Muscle layer of duodenum (tissue), 2 donors: ENCODE results near the gene PDE4B.

Experiments
- H3K27ac ChIP-seq: one replicate; pipeline ENCODE4 v1.7.0; 2013; ENCODE audit warnings: mild to moderate bottlenecking, low read length
- H3K27me3 ChIP-seq: one replicate; pipeline ENCODE4 v1.7.0; 2013; ENCODE audit warnings: low read depth, mild to moderate bottlenecking, control low read depth, low read length
- H3K36me3 ChIP-seq, 2 donors: one replicate each; pipeline ENCODE4 v1.7.0; 2013; ENCODE audit warnings: low read length in 2 of 2, control low read depth in 1 of 2, mild to moderate bottlenecking in 1 of 2; ENCODE audit not compliant: insufficient read depth in 2 of 2, control insufficient read depth in 1 of 2
- H3K4me1 ChIP-seq, 2 donors: one replicate each; pipeline ENCODE4 v1.7.0; 2013; ENCODE audit warnings: low read length in 2 of 2, mild to moderate bottlenecking in 2 of 2, control low read depth in 1 of 2, moderate library complexity in 1 of 2; ENCODE audit not compliant: insufficient read depth in 2 of 2, control insufficient read depth in 1 of 2
- H3K4me3 ChIP-seq, 2 donors: one replicate each; pipeline ENCODE4 v1.7.0; 2013; ENCODE audit warnings: low read length in 2 of 2, low read depth in 1 of 2, mild to moderate bottlenecking in 1 of 2
- H3K9me3 ChIP-seq, 2 donors: one replicate each; pipeline ENCODE4 v1.7.0; 2013; ENCODE audit warnings: low read length in 2 of 2, control low read depth in 1 of 2, mild to moderate bottlenecking in 1 of 2; ENCODE audit not compliant: control insufficient read depth in 1 of 2
- donor health status: healthy.

Gene PDE4B

GRCh38 chr1:65814752-65815151 is 22.1 kb downstream of the PDE4B start:
- H3K36me3 ChIP-seq: no peaks in the 10 kb centered on the region
- no peak overlapping the region for H3K4me3 ChIP-seq
- no peak overlapping the region for H3K27ac ChIP-seq
- peaks cover 0 to 8% of the 10 kb centered on the region in 2 donors for H3K4me1 ChIP-seq
- no peaks in the 10 kb centered on the region for H3K9me3 ChIP-seq
- H3K27me3 ChIP-seq: no peaks in the 10 kb centered on the region

- Histone ChIP-seq H3K4me1 (no peaks in the 10 kb centered on the region), H3K27me3 (no peaks in the 10 kb centered on the region), H3K4me3 (no peak overlapping the region), H3K9me3 (no peaks in the 10 kb centered on the region), H3K36me3 (no peaks in the 10 kb centered on the region), H3K27ac (no peak overlapping the region)
Measured at GRCh38 chr1:65817891-65818290, 25.2 kb downstream of the PDE4B start.

GRCh38 chr1:65818966-65819365 is 26.3 kb downstream of the PDE4B start:
- Histone ChIP-seq H3K27me3 (no peaks in the 10 kb centered on the region), H3K4me3 (no peak overlapping the region), H3K27ac (no peak overlapping the region), H3K4me1 (no peaks in the 10 kb centered on the region), H3K9me3 (no peaks in the 10 kb centered on the region), H3K36me3 (no peaks in the 10 kb centered on the region)

GRCh38 chr1:65820983-65821382 is 28.3 kb downstream of the PDE4B start:
- Histone ChIP-seq H3K36me3 (no peaks in the 10 kb centered on the region), H3K9me3 (no peaks in the 10 kb centered on the region), H3K27me3 (no peaks in the 10 kb centered on the region), H3K4me1 (no peaks in the 10 kb centered on the region), H3K4me3 (no peak overlapping the region), H3K27ac (no peak overlapping the region)

- no peak overlapping the region for H3K27ac ChIP-seq
- H3K36me3 ChIP-seq: no peaks in the 10 kb centered on the region
- no peaks in the 10 kb centered on the region for H3K4me1 ChIP-seq
- no peaks in the 10 kb centered on the region for H3K9me3 ChIP-seq
- no peak overlapping the region for H3K4me3 ChIP-seq
- no peaks in the 10 kb centered on the region for H3K27me3 ChIP-seq
Measured at GRCh38 chr1:65821386-65821785, 28.7 kb downstream of the PDE4B start.

- no peak overlapping the region for H3K4me3 ChIP-seq
- no peaks in the 10 kb centered on the region for H3K9me3 ChIP-seq
- H3K4me1 ChIP-seq: no peaks in the 10 kb centered on the region
Measured at GRCh38 chr1:65824103-65824502, 31.4 kb downstream of the PDE4B start.

GRCh38 chr1:65825741-65826140 is 33.0 kb downstream of the PDE4B start:
- H3K4me1 ChIP-seq: no peaks in the 10 kb centered on the region
- no peaks in the 10 kb centered on the region for H3K36me3 ChIP-seq
- H3K4me3 ChIP-seq: no peak overlapping the region
- no peaks in the 10 kb centered on the region for H3K9me3 ChIP-seq
- no peak overlapping the region for H3K27ac ChIP-seq
- H3K27me3 ChIP-seq: no peaks in the 10 kb centered on the region

More at GRCh38 chr1:65824103-65824502, 31.4 kb downstream of the PDE4B start:
- Histone ChIP-seq H3K27ac (no peak overlapping the region), H3K27me3 (no peaks in the 10 kb centered on the region), H3K36me3 (no peaks in the 10 kb centered on the region)

- Histone ChIP-seq H3K4me3 (no peak overlapping the region), H3K27ac (no peak overlapping the region), H3K27me3 (no peaks in the 10 kb centered on the region), H3K36me3 (no peaks in the 10 kb centered on the region), H3K4me1 (no peaks in the 10 kb centered on the region), H3K9me3 (no peaks in the 10 kb centered on the region)
Measured at GRCh38 chr1:65826782-65827181, 34.1 kb downstream of the PDE4B start.

- Histone ChIP-seq H3K27ac (no peak overlapping the region), H3K4me3 (no peak overlapping the region), H3K4me1 (no peaks in the 10 kb centered on the region), H3K27me3 (no peaks in the 10 kb centered on the region), H3K9me3 (no peaks in the 10 kb centered on the region), H3K36me3 (no peaks in the 10 kb centered on the region)
Measured at GRCh38 chr1:65827346-65827745, 34.7 kb downstream of the PDE4B start.

- H3K27ac ChIP-seq: no peak overlapping the region
- no peaks in the 10 kb centered on the region for H3K27me3 ChIP-seq
- H3K9me3 ChIP-seq: no peaks in the 10 kb centered on the region
- H3K4me1 ChIP-seq: no peaks in the 10 kb centered on the region
- no peaks in the 10 kb centered on the region for H3K36me3 ChIP-seq
- no peak overlapping the region for H3K4me3 ChIP-seq
Measured at GRCh38 chr1:65830306-65830705, 37.6 kb downstream of the PDE4B start.

- Histone ChIP-seq H3K4me1 (no peaks in the 10 kb centered on the region), H3K27me3 (no peaks in the 10 kb centered on the region), H3K4me3 (no peak overlapping the region)
Measured at GRCh38 chr1:65832296-65832695, 39.6 kb downstream of the PDE4B start.

GRCh38 chr1:65836686-65837085 is 44.0 kb downstream of the PDE4B start:
- Histone ChIP-seq H3K27ac (no peak overlapping the region), H3K27me3 (no peaks in the 10 kb centered on the region), H3K36me3 (no peaks in the 10 kb centered on the region), H3K9me3 (no peaks in the 10 kb centered on the region), H3K4me1 (no peaks in the 10 kb centered on the region), H3K4me3 (no peak overlapping the region)

More at GRCh38 chr1:65832296-65832695, 39.6 kb downstream of the PDE4B start:
- H3K27ac ChIP-seq: no peak overlapping the region
- no peaks in the 10 kb centered on the region for H3K36me3 ChIP-seq
- no peaks in the 10 kb centered on the region for H3K9me3 ChIP-seq
